Neural cell (in vitro differentiated cells): ENCODE measurements around the gene SUFU. TPM values are rescaled to one million over a fixed set of nuclear protein-coding genes. Genes with fewer than 3 reads are reported as not detected.

ENCODE experiments used
- H2AFZ ChIP-seq: fragments of 200-600, 300-800 bp; sonication (generic), shearing (Covaris generic); 2 replicates; pipeline ENCODE4 v1.6.0; 2014; ENCODE audit warnings: low read depth, mild to moderate bottlenecking, antibody characterized with exemption, low read length, moderate library complexity
- H3F3A ChIP-seq: fragments of 200-600 bp; shearing (Covaris generic); 2 replicates; pipeline ENCODE4 v1.6.1; 2016; ENCODE audit warnings: mild to moderate bottlenecking, moderate library complexity, mixed read lengths, antibody characterized with exemption, low read length; ENCODE audit not compliant: insufficient read depth, poor library complexity, severe bottlenecking
- H3K27ac ChIP-seq: fragments of 200-600, 300-800 bp; sonication (generic), shearing (Covaris generic); 2 replicates; pipeline ENCODE4 v1.5.1; 2014; ENCODE audit warnings: mild to moderate bottlenecking, low read length, moderate library complexity
- H3K27me3 ChIP-seq: fragments of 300-800, 200-600 bp; sonication (generic), shearing (Covaris generic); 2 replicates; pipeline ENCODE4 v1.6.0; 2014; ENCODE audit warnings: mild to moderate bottlenecking, low read depth, low read length, moderate library complexity; ENCODE audit not compliant: insufficient read depth
- H3K36me3 ChIP-seq: fragments of 300-800, 200-600 bp; sonication (generic), shearing (Covaris generic); 2 replicates; pipeline ENCODE4 v1.5.1; 2014; ENCODE audit warnings: mild to moderate bottlenecking, antibody characterized with exemption, low read length, moderate library complexity; ENCODE audit not compliant: insufficient read depth
- H3K4me2 ChIP-seq: fragments of 300-800, 200-600 bp; sonication (generic), shearing (Covaris generic); 2 replicates; pipeline ENCODE4 v1.6.0; 2014; ENCODE audit warnings: mild to moderate bottlenecking, low read length
- H3K4me3 ChIP-seq: fragments of 300-800, 200-600 bp; sonication (generic), shearing (Covaris generic); 2 replicates; pipeline ENCODE4 v1.5.1; 2014; ENCODE audit warnings: mild to moderate bottlenecking, low read length, moderate library complexity
- H3K79me2 ChIP-seq: fragments of 200-600 bp; shearing (Covaris generic); replicated peaks from 2 replicates; pipeline ENCODE4 v1.6.0; 2014; ENCODE audit warnings: mild to moderate bottlenecking, low read length, moderate library complexity; ENCODE audit not compliant: insufficient read depth
- H3K9ac ChIP-seq: fragments of 300-800, 200-600 bp; sonication (generic), shearing (Covaris generic); 2 replicates; pipeline ENCODE4 v1.6.1; 2016; ENCODE audit warnings: mild to moderate bottlenecking, low read length, mixed read lengths
- H3K9me2 ChIP-seq: fragments of 200-600 bp; shearing (Covaris generic); 2 replicates; pipeline ENCODE4 v1.6.1; 2016; ENCODE audit warnings: mild to moderate bottlenecking, low read length, mixed read lengths; ENCODE audit not compliant: insufficient read depth
- H3K9me3 ChIP-seq: fragments of 200-600, 300-800 bp; sonication (generic), shearing (Covaris generic); 2 replicates; pipeline ENCODE4 v1.6.1; 2016; ENCODE audit warnings: mild to moderate bottlenecking, mixed run types, low read length, moderate library complexity, mixed read lengths
- H4K20me1 ChIP-seq: fragments of 200-600 bp; shearing (Covaris generic); 2 replicates; pipeline ENCODE4 v1.6.1; 2016; ENCODE audit warnings: mild to moderate bottlenecking, mixed run types; ENCODE audit not compliant: insufficient read depth
- CTCF ChIP-seq: fragments of 450-650 bp; IDR thresholded peaks from 2 replicates; pipeline ENCODE4 v1.5.1; 2014; ENCODE audit warnings: antibody characterized with exemption, mild to moderate bottlenecking, moderate library complexity; ENCODE audit not compliant: poor library complexity, severe bottlenecking
- EP300 ChIP-seq: fragments of 450-650 bp; conservative IDR thresholded peaks from 2 replicates; pipeline ENCODE4 v1.6.1; 2014; ENCODE audit warnings: antibody characterized with exemption, mild to moderate bottlenecking, moderate library complexity; ENCODE audit not compliant: poor library complexity, severe bottlenecking
- EZH2 ChIP-seq: fragments of 200-600, 300-800 bp; shearing (Covaris generic), sonication (generic); IDR thresholded peaks from 2 replicates; pipeline ENCODE4 v1.6.1; 2014; ENCODE audit warnings: antibody characterized with exemption, low read length, borderline replicate concordance, mild to moderate bottlenecking; ENCODE audit not compliant: insufficient read depth, poor library complexity, severe bottlenecking
- MXI1 ChIP-seq: fragments of 450-650 bp; conservative IDR thresholded peaks from 2 replicates; pipeline ENCODE4 v1.6.1; 2014; ENCODE audit warnings: antibody characterized with exemption, mild to moderate bottlenecking; ENCODE audit not compliant: poor library complexity, severe bottlenecking
- POLR2AphosphoS5 ChIP-seq: IDR thresholded peaks from 2 replicates; pipeline ENCODE4 v1.6.1; 2012
- RAD21 ChIP-seq: fragments of 450-650 bp; conservative IDR thresholded peaks from 2 replicates; pipeline ENCODE4 v1.6.1; 2014; ENCODE audit warnings: antibody characterized with exemption, mild to moderate bottlenecking, moderate library complexity
- REST ChIP-seq: IDR thresholded peaks from 2 replicates; pipeline ENCODE4 v1.6.1; 2012; ENCODE audit warnings: borderline replicate concordance
- SMC3 ChIP-seq: fragments of 450-650 bp; conservative IDR thresholded peaks from 2 replicates; pipeline ENCODE4 v1.6.1; 2014; ENCODE audit warnings: antibody characterized with exemption, mild to moderate bottlenecking, moderate library complexity; ENCODE audit not compliant: poor library complexity
- TAF1 ChIP-seq: IDR thresholded peaks from 2 replicates; pipeline ENCODE4 v1.6.1; 2012; ENCODE audit warnings: low read depth
- polyA plus RNA-seq: library from polyadenylated mRNA; depleted of rRNA; stranded (reverse); fragments of >200 nt; gene quantifications from 2 replicates; pipeline ENCODE4 v1.2.3, GENCODE V29; 2014

The SUFU gene
- polyA plus RNA-seq, 1 donor from 2014 or later = 4.8 TPM

GRCh38 chr10:102557569-102557968, 53.8 kb downstream of the SUFU start:
- H3K9me2 ChIP-seq = no peaks in the 10 kb centered on the region
- H3K4me3 ChIP-seq = no peak overlapping the region
- TF ChIP-seq EZH2 (no peak), POLR2AphosphoS5 (no peak), EP300 (no peak), RAD21 (no peak), CTCF (no peak), TAF1 (no peak), SMC3 (no peak), REST (no peak), MXI1 (no peak)
- no peak overlapping the region for H3K4me2 ChIP-seq
- H3K27me3 ChIP-seq = no peaks in the 10 kb centered on the region
- no peaks in the 10 kb centered on the region for H4K20me1 ChIP-seq
- H2AFZ ChIP-seq = no peak overlapping the region
- no peaks in the 10 kb centered on the region for H3K79me2 ChIP-seq
- H3K9ac ChIP-seq = no peak overlapping the region
- H3K27ac ChIP-seq = no peak overlapping the region
- H3F3A ChIP-seq = no peaks in the 10 kb centered on the region
- H3K9me3 ChIP-seq = no peaks in the 10 kb centered on the region
- H3K36me3 ChIP-seq = no peaks in the 10 kb centered on the region

- H3K36me3 ChIP-seq = no peaks in the 10 kb centered on the region
- no peak overlapping the region for H3K4me2 ChIP-seq
- H3K27ac ChIP-seq = no peak overlapping the region
- no peaks in the 10 kb centered on the region for H4K20me1 ChIP-seq
- no peak overlapping the region for H2AFZ ChIP-seq
- H3K4me3 ChIP-seq = no peak overlapping the region
- no peaks in the 10 kb centered on the region for H3K9me3 ChIP-seq
- H3K9ac ChIP-seq = no peak overlapping the region
- H3K79me2 ChIP-seq = no peaks in the 10 kb centered on the region
- H3F3A ChIP-seq = no peaks in the 10 kb centered on the region
- H3K9me2 ChIP-seq = no peaks in the 10 kb centered on the region
- H3K27me3 ChIP-seq = no peaks in the 10 kb centered on the region
- no peak for TF ChIP-seq SMC3
- no peak for TF ChIP-seq CTCF
- no peak for TF ChIP-seq POLR2AphosphoS5
- no peak for TF ChIP-seq MXI1
- no peak for TF ChIP-seq RAD21
- TF ChIP-seq EZH2 = no peak
- no peak for TF ChIP-seq TAF1
These were observed 56.0 kb downstream of the SUFU start for GRCh38 chr10:102559764-102560163.
